ENCODE data around the gene SPRR2A. TPM values are rescaled to one million over a fixed set of nuclear protein-coding genes. Genes with fewer than 3 reads are reported as not detected.
"Not testable (repeated sequence)": the region's sequence is repeated elsewhere in the genome, so short reads cannot be mapped to it uniquely, and the experiment has no call there.

Gene SPRR2A
- polyA plus RNA-seq (ENCODE audit: insufficient read length) = not detected

DNA sequence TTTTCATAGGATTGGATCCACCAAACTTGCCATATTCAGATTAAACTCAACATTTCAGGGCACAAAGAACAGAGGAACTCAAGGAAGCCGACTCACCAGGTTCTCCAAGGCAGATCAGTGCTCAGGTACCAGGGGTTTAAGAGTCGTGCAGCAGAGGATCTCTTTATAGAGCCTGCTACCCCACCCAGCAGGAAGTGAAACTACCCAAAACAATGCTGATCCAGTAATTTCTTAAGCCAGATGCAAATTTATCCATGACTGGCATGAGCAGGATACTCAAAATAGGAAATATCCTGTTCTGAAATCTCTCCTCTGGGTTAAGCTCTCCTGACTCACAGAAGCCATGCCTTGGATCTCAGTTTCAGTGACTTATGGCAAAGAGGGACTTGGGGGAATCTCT lies at the start of gene SPRR2A:
Gene SPRR2A (minus strand): TSS at position 138 of the 400 bp plus-strand sequence. CDS start 777 bp downstream, outside the sequence.
- DNase-seq = no peak

DNA sequence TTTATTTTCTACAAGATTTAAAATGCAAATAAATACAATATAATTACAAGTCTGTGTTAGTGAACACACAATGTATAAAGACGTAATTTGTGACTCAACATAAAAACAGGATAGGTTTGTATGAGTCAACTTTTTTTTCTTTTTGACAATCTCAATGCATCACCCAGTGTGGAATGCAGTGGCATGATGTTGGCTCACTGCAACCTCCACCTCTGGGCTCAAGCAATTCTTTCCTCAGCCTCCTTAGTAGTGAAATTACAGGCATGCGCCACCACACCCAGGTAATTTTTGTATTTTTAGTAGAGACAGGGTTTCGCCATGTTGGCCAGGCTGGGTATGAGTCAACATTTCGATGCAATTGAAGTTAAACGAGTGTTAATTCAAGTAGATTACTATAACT lies 42.9 kb upstream of the SPRR2A start:
- no peak for DNase-seq

DNA sequence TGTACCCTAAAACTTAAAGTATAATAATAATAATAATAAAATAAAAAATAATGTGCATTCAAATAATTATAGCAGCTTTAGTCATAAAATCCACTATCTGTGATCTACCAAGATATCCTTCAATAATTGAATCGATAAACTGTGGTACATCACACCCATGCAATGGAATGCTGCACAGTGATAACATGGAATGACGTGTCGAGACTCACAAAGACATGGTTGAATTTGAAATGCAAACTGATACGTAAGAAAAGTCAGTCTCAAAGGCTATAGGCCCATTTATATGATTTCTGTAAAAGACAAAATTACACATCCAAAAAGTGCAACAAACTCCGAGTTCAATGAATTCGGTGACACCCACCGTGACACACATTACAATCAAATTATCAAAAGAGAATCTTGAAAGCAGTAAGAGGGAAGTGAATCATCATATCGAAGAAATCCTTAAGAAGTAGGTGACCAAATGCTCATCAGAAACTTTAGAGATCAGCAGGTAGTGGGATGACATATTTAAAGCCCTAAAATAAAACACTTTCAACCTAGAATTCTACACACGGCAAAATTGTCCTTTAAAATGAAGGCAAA lies 42.2 kb upstream of the SPRR2A start:
- DNase-seq = no peak

DNA sequence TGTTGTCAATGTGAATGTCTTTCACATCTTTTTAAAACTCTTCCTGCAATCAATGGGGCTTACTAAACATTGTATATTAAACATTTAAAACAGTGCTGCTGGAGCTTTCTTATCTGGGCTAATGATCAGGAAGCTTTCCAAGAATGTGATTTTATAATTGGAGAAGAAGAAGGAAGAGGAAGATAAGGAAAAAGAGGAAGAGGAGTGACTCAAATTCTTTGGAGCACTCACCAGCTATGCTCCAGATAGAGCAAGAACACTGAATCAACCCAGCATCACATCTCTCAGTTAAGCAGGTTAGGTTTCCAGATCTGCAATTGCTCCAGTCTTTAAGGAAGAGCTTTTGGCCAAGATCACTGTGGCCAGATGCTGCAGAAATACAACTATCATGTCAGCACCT lies 38.5 kb upstream of the SPRR2A start:
- DNase-seq = no peak

DNA sequence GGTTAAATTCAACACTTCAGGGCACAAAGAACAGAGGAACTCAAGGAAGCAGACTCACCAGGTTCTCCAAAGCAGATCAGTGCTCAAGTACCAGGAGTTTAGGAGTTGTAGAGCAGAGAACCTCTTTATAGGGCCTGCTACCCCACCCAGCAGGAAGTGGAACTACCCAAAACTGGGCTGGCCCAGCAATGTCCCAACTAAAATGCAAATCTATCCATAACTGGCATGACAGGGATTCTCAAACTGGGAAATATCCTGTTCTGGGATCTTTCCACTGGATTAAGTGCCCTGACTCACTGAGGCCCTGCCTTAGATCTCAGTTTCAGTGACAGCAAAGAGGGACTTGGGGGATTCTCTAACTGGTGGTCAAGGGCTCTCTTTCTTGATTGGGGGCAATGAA lies 37.1 kb upstream of the SPRR2A start, which contains the start of gene SPRR2E:
Gene SPRR2E (minus strand): TSS at position 101 of the 400 bp plus-strand sequence. CDS start 775 bp downstream, outside the sequence.
- no peak for DNase-seq

DNA sequence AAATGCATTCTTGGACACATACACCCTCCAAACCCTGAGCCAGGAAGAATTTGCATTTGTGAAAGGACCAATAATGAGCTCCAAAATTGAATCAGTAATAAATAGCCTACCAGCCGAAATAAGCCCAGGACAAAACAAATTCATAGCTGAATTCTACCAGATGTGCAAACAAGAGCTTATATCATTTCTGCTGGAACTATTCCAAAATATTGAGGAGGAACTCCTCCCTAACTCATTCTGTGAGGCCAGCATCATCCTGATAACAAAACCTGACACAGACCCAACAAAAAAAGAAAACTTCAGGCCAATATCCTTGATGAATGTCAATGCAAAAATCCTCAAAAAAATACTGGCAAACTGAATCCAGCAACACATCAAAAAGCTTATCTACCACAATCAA lies 30.3 kb upstream of the SPRR2A start:
- no peak for DNase-seq

DNA sequence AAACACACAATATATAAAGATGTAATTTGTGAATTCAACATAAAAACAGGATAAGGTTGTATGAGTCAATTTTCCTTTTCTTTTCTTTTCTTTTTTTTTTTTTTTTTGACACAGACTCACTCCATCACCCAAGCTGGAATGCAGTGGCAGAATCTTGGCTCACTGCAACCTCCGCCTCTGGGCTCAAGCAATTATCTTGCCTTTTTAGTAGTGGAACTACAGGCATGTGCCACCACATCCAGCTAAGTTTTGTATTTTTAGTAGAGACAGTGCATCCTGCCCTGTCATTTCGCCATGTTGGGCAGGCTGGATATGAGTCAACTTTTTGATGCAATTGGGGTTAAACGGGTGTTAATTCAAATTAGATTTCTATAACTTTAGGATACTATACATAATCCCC lies 24.4 kb upstream of the SPRR2A start:
- no peak for DNase-seq

DNA sequence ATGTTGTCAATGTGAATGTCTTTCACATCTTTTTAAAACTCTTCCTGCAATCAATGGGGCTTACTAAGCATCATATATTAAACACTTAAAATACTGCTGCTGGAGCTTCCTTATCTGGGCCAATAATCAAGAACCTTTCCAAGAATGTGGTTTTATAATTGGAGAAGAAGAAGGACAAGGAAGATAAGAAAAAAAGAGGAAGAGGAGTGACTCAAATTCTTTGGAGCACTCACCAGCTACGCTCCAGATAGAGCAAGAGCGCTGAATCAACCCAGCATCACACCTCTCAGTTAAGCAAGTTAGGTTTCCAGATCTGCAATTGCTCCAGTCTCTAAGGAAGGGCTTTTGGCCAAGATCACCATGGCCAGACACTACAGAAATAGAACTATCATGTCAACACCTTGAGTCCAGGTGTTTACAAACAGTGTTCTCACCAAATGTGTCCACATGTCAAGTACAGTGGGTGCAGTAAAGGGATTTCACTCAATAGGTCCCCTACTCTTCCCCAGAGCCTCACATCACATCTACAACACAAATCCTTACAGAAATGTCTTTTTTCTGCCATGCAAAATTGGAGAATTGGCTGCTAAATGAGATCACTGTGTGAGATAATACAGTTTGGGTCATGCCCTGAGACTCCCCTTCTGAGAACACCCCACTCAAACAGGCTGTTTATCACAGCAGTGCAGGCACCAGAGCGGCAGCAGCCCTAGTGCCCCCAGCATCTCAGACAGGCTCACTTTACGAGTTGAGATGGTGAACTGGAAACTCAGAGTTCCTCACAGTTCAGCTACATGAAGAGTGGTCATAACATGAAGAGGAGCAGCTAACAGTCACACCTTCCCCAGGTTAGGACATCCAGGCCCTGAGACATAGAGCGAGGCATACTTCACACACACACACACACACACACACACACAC lies 15.8 kb upstream of the SPRR2A start:
- DNase-seq = no peak

DNA sequence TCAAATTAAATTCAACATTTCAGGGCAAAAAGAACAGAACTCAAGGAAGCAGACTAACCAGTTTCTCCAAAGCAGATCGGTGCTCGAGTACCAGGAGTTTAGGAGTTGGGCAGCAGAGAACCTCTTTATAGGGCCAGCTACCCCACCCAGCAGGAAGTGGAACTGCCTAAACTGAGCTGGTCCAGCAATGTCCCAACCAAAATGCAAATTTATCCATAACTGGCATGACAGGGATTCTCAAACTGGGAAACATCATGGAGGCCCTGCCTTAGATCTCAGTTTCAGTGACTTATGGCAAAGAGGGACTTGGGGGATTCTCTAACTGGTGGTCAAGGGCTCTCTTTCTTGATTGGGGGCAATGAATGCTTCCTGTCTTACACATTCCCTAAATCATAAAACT lies 14.2 kb upstream of the SPRR2A start, which contains the start of gene SPRR2B:
Gene SPRR2B (minus strand): TSS at position 101 of the 400 bp plus-strand sequence. CDS start 772 bp downstream, outside the sequence.
- no peak for DNase-seq

DNA sequence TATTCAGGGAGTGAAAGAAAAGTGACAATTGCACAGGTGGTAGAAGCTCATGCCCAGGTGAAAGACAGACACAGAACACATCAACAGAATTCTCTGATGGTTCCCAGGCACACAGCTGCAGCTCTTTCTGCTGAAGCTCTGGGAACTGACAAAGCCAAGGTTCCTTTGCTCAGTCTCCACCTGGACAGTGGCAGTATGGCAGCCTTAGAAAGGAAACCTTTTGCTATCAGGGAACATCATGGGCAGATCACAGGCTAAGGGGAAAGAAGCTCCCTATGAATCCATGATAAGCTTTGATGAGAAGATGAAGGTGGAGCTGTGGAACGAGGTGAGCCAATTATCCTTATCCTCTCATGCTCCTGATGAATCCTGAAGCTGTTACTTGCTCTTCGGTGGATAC lies 12.9 kb upstream of the SPRR2A start:
- DNase-seq = no peak

DNA sequence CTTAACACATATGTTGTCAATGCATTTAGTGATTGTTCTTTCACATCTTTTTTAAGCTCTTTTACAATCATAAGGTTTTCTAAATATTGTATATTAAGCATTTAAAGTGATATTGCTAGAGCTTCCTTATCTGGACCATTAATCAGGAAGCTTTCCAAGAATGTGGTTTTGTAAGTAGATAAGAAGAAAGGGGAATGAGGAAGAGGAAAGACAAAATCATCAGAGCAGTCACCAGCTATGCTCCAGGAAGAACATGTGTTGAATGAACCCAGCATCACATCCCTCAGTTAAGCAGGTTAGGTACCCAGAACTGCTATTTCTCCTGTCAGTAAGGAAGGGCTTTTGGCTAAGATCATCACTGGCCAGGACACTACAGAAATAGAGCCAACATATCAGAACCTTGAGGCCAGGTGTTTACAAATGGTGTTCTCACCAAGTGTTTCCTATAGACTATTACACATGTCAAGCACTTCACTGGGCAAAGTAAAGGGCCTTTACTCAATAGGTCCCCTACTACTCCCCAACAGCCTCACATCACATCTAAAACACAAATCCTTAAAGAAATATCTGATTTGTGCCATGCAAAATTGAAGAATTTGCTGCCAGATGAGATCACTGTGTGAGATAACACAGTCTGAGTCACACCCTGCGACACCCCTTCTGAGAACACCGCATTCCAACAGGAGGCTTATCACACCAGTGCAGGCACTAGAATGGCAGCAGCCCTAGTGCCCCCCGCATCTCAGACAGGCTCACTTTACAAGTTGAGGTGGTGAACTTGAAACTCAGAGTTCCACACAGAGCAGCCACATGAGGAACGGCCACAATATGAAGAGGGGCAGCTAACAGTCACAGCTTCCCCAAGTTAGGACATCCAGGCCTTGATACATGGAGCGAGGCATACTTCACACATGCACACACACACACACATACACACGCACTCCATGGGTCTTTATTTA lies 1.8 kb upstream of the SPRR2A start:
- DNase-seq = no peak

DNA sequence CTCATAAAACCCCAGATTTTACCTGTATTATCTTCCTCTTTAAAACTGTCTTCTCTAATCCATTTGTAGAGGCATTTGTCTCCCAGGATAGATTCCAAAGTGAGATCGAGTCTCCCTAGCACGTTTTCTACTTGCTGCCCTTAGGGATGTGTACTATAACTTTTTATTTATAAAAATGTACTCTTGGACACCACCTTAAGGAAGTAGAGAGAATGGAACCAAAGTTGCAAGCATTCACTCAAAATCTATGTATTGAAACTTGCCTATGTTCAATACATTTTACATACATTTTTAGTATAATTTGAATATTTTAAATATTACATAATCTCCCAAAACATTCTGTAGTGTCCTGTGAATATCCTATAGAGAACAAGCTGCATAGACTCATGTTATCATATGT lies 842 bp upstream of the SPRR2A start:
- DNase-seq = no peak

DNA sequence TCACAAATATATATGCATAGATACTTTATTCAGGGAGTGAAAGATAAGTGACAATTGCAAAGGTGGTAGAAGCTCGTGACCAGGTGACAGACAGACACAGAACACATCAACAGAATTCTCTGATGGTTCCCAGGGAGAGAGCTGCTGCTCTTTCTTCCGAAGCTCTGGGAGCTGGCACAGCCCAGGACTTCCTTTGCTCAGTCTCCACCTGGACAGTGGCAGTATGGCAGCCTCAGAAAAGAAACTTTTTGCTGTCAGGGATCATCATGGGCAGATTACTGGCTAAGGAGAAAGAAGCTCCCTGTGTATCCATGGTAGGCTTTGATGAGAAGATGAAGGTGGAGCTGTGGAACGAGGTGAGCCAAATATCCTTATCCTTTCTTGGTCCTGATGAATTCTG lies 1.2 kb downstream of the SPRR2A start:
- DNase-seq = not testable (repeated sequence)

DNA sequence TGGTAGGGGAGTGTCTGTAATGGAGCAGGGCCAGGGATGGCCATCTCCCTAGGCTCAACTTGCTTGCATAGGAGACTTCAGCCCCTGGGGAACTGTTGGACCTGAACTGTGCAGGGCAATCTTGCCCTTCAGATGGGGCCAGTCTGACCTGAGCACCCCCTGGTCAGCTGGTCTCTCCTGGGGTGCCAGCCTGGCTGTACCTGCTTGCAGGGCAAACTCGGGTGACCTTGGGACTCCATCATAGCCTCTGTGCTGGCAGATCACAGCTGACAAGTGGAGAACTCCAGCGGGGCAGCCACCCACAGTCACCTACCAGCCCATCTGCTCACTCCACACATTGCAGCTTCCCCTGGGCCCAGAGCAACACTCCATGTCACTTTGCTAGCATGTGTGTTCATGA lies 8.1 kb downstream of the SPRR2A start:
- DNase-seq = no peak

DNA sequence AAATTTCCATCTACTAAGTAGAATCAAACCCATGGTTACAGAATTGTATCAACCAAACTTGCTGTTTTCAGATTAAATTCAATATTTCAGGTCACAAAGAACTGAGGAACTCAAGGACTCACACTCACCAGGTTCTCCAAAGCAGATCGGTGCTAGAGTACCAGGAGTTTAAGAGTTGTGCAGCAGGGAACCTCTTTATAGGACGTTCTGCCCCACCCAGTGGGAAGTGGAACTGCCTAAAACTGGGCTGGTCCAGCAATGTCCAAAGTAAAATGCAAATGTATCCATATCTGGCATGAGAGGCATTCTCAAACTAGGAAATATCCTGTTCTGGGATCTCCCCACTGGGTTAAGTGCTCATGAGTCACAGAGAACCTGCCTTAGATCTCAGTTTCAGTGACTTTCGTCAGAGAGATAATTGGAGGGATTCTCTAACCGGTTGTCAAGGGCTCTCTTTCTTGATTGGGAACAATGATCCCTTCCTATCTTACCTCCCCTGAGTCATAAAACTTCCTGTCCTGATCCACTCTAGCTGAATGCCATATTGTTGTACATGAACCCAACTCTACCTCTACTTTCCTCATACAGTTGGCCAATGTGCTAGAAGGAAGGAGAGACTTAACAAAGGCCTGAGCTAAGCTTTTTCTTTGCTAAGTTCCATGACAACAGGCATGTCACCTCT lies 16.2 kb downstream of the SPRR2A start, which contains the start of gene SPRR2D:
Gene SPRR2D (minus strand): TSS at position 171 of the 682 bp plus-strand sequence. CDS start 774 bp downstream, outside the sequence.
- no peak for DNase-seq

DNA sequence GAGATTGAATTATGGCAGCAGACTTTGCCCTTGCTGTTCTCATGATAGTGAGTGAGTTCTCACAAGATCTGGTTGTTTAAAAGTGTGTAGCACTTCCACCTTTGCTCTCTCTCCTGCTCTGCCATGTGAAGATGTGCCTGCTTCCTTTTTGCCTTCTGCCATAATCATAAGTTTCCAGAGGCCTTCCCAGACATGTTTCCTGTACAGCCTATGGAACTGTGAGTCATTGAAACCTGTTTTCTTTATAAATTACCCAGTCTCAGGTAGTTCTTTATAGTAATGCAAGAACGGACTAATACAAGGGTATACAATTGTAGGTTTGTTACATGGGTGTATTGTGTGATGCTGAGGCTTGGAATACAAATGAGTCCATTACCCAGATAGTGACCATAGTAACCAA lies 22.1 kb downstream of the SPRR2A start:
- DNase-seq = no peak

DNA sequence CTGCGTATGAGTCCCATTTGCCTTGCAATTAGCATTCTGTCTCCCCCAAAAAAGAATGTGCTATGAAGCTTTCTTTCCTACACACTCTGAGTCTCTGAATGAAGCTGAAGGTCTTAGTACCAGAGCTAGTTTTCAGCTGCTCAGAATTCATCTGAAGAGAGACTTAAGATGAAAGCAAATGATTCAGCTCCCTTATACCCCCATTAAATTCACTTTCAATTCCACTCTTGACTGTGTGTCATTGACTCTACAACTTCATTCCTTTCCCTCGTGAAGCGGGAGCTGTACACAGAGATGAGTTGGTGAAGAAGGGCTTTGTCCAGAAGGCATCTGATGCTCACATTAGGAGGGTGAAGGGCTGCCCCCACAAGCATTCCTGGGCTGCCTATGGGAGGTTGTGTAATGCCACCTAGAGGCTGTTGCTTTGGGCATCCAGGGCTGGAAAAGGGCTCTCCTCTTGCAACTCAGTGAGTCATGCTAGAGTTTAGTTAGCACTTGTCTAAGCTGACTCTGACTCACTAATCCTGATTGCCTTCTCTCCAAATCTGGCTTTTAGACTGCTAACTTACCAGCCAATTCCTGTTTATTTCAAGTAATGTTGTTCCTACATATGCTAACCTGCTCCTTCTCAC lies 24.5 kb downstream of the SPRR2A start:
- no peak for DNase-seq

DNA sequence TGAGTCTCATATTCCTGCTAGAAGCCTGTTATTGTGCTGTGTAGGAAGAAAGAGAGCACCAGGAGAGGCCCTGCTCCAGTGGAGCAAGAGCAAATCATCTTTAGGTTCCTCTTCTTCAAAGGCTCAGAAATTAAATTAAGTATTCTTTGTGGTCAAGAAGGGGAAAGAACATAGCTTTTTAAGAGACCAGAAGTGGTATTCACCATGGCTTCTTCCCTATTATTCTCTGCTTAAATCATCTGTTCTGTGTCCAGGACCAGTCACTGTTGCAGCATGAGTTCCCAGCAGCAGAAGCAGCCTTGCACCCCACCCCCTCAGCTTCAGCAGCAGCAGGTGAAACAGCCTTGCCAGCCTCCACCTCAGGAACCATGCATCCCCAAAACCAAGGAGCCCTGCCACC lies 25.2 kb downstream of the SPRR2A start:
- DNase-seq = no peak

DNA sequence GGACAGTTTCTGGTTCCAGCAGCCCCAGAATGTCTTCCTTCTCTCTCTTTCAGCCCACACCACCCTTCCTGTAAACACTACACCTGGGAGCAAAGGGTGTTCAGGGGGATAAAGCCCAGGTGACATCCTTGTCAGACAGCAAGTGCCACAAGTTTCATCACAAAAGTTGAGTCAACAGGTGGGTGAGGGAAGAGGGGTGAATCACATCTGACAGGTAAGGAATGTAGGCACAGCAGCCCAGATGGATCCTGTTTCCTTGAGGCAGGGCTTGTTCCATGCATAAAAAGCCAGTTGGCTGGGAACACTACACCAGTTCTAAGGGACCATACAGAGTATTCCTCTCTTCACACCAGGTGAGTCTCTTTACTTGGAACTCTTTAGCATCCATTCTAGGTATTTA lies 26.4 kb downstream of the SPRR2A start, which contains the start of gene SPRR1B:
Gene SPRR1B (plus strand): TSS at position 309 of the 400 bp plus-strand sequence. CDS start 1,143 bp downstream, outside the sequence.
- DNase-seq = no peak

DNA sequence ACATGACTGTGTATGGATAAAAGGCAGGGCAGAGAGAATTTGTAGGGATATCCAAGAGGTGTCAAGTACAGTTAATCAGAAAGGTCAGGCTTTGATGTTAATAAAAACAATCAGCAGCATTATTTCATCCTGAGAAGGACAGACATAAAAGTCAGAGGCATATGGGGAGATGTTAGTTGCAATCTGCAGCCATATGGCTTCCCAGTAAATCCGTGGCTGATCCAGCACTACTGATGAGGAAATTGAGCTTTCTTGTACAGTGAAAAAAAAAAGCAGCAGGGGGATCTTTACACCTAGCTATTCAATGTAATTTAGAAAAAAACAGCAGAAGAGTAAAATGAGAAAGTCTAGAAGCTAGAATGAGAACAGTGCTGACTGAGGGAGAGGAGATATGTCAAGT lies 28.5 kb downstream of the SPRR2A start:
- no peak for DNase-seq

DNA sequence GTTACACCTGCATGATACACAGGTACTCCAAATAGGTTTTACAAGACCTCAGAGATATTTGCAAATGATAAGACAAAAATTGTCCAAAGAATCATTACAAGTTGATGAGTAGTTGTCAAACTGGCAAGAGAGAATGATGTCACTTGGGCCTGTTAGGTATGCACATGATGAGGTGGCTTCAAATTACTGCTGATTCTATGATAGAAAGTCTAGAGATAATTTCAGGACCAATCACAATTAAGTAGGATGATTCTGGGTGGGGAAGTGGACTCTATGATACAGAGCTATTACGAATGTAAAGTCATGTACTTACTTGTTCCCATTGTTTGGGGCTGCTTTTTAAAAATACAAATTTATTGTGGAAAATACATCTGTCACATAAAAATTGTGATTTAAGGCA lies 31.5 kb downstream of the SPRR2A start:
- no peak for DNase-seq
